NCI-H2107 (cell line): ENCODE data around the gene FADS3.

Source experiments
- DNase-seq: peaks from one replicate; lab custom pipeline; 2025; lab: John Stamatoyannopoulos, UW

FADS3 gene

DNA sequence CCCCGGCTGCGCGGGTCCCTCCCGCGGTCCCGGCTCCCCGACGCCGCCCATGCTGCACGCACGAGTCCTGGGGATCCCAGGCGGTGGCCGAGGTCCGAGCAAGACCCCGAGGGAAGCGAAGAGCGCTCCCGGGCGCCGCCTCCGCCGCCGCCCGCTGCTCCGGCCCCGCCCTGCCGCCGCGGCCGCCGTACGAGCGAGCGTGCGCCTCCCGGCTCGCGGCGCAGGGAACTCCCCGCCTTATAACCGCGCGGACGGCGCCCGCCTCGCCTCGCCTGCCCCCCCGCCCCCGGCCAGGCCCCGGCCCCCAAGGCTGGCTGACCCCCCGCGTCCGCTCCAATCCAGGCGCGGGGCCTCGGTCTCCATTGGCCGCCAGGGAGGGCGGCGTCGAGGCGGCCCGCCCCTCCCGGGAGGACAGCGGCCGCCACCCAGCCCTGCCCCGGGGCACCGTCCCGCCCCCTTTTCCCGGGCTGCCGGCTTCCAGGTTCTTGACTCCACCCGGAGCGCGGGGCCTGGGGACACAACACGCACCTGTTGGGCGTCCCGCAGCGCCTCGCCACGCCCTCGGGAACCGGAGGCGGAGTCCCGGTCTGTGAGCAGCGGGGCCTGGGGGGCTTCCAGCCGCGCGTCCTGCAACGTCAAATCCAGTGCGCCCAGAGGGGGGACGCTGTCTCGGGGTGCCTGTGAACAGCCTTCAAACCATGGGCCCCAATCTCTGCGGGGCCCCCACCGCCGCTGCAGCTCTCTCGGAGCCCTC lies at the start of gene FADS3:
TSS of gene FADS3 (minus strand) at position 215 of the 754 bp plus-strand sequence. CDS start at position 51, 164 bp downstream.
- peak; percentile 80 for DNase-seq

- DNase-seq: no peak
Measured at GRCh38 chr11:61940466-61940865, 49.1 kb upstream of the FADS3 start.

- no peak for DNase-seq
Measured at GRCh38 chr11:61935861-61936260, 44.5 kb upstream of the FADS3 start.

DNA sequence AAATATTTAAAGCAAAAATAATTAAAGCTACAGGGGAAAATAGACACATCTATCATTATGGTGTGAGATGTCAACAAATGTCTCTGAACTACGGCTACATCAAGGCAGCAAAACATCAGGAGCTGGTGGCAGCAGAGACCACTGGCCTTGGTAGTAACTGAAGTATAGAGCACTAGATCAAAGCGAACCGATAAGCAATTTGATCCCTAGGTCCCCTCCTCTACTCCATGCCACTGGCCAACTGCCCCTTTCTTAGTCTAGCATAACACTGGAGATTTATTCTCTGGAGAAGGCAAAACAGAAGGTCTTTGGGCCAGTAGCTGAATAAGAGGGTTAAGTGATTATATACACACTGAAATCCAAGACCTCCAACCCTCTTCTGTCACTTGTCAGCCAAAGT lies 39.6 kb upstream of the FADS3 start:
- no peak for DNase-seq

- no peak for DNase-seq
Measured at GRCh38 chr11:61928606-61929005, 37.3 kb upstream of the FADS3 start.

GRCh38 chr11:61927501-61927900 lies 36.2 kb upstream of the FADS3 start:
- no peak for DNase-seq

DNA sequence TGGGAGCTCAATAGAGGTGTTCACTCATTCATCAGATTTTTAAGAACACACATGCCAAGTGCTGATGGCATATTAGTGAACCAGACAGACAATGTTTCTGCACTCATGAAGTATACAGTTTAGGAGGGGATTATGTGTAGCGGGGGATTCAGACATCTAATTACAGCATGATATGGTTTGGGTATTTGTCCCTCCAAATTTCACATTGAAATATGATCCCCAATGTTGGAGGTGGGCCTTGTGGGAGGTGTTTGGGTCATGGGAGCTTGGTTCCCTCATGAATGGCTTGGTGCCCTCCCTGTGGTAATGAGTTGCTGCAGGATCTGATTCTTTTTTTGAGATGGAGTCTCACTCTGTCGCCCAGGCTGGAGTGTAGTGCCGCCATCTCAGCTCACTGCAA lies 34.9 kb upstream of the FADS3 start:
- no peak for DNase-seq

- DNase-seq: no peak
Measured at GRCh38 chr11:61925736-61926135, 34.4 kb upstream of the FADS3 start.

DNA sequence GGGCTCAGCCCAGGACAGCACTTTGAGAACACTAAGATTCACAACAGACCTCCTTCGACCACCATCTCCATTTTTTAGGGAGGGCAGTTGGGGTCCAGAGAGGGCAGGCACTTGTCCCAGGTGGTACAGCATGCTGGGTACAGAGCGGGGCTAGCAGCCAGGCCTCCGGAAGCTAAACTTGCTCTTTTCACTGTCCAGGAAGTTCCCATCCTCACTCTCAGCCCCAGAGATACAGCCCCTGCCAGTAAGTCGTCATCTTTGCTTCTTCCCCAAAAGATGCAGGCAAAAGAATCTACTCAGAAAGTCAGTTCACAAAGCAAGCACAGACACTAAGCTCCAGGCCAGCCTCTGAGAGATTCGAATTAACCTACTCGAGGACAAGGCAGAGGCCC lies 32.7 kb upstream of the FADS3 start:
- DNase-seq: no peak

- DNase-seq: no peak
Measured at GRCh38 chr11:61923166-61924063, 32.1 kb upstream of the FADS3 start.

DNA sequence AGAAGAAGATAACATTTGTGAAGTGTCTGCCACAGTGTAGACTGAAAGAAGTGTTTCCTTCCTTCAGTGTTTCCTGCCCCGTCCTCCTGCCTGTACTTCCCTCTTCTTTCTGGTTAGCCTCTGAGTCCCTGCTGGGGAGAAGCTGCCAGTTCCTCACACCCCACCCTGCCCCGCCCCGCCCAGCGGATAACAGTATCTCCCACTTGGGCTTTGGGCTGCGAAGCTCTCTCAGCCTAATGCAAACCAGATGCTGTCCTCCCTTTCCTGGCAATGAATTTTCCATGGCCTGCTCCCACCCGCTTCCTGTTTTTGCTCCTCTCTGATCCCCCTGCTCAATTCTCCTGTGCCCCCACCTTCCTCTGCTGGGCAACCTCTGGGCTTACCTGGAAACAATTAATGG lies 31.2 kb upstream of the FADS3 start:
- no peak for DNase-seq

- no peak for DNase-seq
Measured at GRCh38 chr11:61921446-61921845, 30.1 kb upstream of the FADS3 start.

DNA sequence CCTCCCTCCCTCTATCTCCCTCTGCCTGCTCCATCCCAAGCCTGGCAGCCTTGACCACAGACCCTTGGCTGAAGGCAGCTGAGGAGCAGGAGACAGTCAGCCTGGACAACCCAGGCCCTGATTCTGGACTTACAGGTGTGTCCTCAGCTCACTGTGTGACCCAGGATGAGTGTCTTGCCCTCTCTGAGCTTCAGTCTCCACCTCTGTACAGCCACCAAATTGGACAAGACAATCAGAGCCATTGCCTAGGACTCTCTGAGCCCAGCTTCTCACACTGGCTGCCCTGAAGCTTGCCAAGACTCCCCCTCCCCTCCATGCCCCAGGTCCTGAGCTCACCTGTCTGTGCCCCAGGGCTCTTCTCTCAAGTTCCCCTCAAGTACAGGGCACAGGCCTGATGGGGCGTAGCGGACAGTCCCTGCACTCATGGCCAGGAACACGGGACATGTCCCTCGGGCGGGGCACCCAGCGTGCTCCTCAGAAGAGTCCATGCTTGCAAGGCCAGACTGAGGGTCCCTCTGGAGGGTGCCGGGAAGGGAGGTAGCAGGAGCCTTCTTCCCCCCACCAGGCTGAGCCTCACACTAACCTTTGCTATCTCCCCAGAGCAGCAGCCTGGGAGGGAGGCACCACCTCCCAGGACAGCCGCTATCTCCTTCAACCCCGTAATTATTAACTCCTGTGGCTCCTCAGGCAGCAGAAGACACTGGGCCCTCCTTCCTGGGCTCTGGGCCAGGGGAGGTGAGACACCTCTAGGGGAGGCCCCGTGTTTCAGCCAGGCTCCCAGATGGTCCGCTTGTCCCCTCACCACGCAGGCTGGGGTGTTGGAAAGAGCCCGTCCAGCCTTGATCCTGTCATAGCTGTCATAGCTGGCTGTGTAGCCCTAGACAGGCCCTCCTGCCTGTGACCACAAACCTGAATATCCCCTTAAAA lies 28.6 kb upstream of the FADS3 start:
- no peak for DNase-seq

GRCh38 chr11:61918938-61919704 lies 27.8 kb upstream of the FADS3 start:
- no peak for DNase-seq

- no peak for DNase-seq
Measured at GRCh38 chr11:61918251-61918937, 27.0 kb upstream of the FADS3 start.

DNA sequence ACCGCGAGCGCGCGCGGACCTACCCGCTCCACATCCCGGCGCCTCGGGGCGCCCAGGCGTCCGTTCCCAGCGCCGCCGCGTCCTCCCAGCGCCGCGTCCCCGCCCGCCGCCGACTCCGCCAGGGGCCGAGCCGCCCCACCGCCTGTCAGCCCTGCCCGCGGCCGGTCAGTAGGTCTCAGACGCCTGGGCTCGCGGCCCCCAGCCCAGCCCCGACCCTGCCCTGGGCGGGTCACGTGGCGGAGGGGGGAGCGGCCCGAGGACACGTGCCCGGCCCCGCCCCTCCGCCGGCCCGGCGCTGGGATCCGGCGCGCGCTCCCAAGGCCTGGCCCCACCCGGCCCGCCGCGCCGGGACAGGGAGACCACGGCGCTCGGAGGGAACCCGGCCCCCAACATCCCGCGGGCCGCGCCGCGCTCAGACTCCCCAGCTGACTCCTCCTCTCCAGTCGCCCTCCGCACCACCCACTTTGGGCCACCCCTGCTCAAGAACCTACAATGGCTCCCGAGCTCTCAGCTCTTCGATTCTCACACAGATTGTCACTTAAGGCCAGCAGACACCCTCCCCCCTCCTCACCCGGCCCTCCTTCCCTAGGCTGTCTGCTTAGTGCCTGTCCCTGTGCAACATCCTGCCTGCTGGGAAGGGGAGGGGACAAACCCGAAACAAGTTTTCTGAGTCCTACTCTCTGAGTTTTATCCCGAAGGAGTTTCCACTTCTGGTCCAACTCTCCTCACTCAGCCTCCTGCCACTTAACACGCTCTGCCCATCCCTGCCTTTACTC lies 26.2 kb upstream of the FADS3 start, which contains the start of gene RAB3IL1:
TSS of gene RAB3IL1 (minus strand) at position 233 of the 776 bp plus-strand sequence. CDS start at position 34, 199 bp downstream.
- DNase-seq: no peak

DNA sequence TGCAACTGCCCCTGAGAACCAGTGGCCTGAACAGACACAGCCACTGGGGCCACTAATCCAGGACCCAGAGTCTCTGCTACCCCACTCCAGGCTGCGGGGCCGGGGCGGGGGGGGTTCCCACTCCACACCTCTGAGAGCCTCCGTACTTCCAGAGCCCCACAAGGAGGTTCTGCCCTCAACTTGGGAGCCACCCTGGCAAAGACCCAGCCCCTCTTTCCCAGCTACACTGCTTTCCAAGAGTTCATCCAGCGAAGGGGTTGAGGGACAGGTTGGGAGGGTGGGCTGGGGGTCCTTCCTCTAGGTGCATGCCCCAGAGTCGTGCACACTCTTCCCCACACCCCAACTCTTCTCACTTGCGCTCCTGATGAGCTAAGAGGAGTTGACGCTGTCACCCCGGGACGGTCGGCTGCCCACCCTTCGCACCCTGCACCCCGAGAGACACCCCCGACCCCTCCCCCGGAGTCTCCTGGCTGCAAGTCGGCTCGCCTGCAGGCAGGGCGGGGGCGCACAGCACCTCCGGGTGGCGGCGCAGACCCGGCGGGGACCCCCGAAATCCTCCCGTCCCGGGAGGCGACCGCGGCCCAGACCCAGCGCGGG lies 25.5 kb upstream of the FADS3 start:
- DNase-seq: no peak

GRCh38 chr11:61914471-61915171 lies 23.3 kb upstream of the FADS3 start:
- DNase-seq: no peak
